ENCODE data around the gene DCUN1D5.

- TF ChIP-seq CTCF (IDR thresholded peaks at IDR 0.05), result no peak
- no peak for TF ChIP-seq POLR2AphosphoS5 (IDR thresholded peaks at IDR 0.05)
These were observed 20.4 kb upstream of the DCUN1D5 start for GRCh38 chr11:103112364-103112763.
